Heart left ventricle (tissue), 13 donors: ENCODE measurements around the gene CEP131.

Experiments
- CTCF ChIP-seq, 12 donors: fragments of 200-600 bp; sonication (generic) in 4 of 12; IDR thresholded peaks; one replicate each; pipeline versions ENCODE4 v1.5.0 to v1.8.0; 2018 to 2022; ENCODE audit warnings: antibody characterized with exemption in 12 of 12, mild to moderate bottlenecking in 5 of 12
- POLR2A ChIP-seq, 2 donors: fragments of 450-650 bp; IDR thresholded peaks; one replicate each; pipeline ENCODE4 v1.6.1; 2017; ENCODE audit warnings: antibody characterized with exemption in 2 of 2, mild to moderate bottlenecking in 2 of 2, moderate library complexity in 2 of 2
- donor health status: ischemic (EF 13 %, LVEDD 7.1; RV severe dilation, severe dysfunction).
- donor health status: DM: no; HTN: yes; CAD: no.
- donor health status: DM: no; HTN: no; CAD: no.
- donor health status: ischemic (EF 25% LVEDD 6.9; RV normal size, moderate dysfunction).
- donor health status: ischemic (EF 25% LVEDD 5.7; RV mildly dilated, moderate dysfunction).
- donor health status: ischemic (EF 35%, LVEDD 5.7; RV mildly dilated, moderate dysfunction).
- donor health status: nonischemic (EF 11% LVEDD 7.7; RV severe dilation, severe dysfunction).
- donor health status: DM: yes; HTN: yes; CAD: no.
- donor health status: PGD.
- donor health status: ischemic (EF 29% LVEDD 5.4; RV normal size, mild dysfunction).
- donor health status: nonischemic (EF 23%, LVEDD 6.1; RV moderate dilation, normal function).

GRCh38 chr17:81198826-81199481, 23.8 kb downstream of the CEP131 start:
- TF ChIP-seq CTCF (IDR thresholded peaks at IDR 0.05) = no peak
- TF ChIP-seq POLR2A (IDR thresholded peaks at IDR 0.05) = no peak
